Endodermal cell (in vitro differentiated cells): ENCODE data around the gene TUBGCP2. TPM values are rescaled to one million over a fixed set of nuclear protein-coding genes. Genes with fewer than 3 reads are reported as not detected.

Experiments
- DNase-seq: peaks from one replicate; pipeline ENCODE4 v3.0.0-alpha.2; 2017
- H3K27ac ChIP-seq: 2 replicates; pipeline ENCODE4 v1.5.1; 2013; ENCODE audit warnings: mild to moderate bottlenecking, low read depth, low read length, moderate library complexity
- H3K27me3 ChIP-seq: 2 replicates; pipeline ENCODE4 v1.6.1; 2013; ENCODE audit warnings: mild to moderate bottlenecking, low read length, moderate library complexity; ENCODE audit not compliant: insufficient read depth, control insufficient read depth, poor library complexity, severe bottlenecking
- H3K36me3 ChIP-seq: 2 replicates; pipeline ENCODE4 v1.7.0; 2013; ENCODE audit warnings: mild to moderate bottlenecking, low read length, moderate library complexity; ENCODE audit not compliant: control insufficient read depth, insufficient read depth
- H3K4me1 ChIP-seq: one replicate; pipeline ENCODE4 v1.7.0; 2013; ENCODE audit warnings: low read length; ENCODE audit not compliant: control insufficient read depth, insufficient read depth
- H3K4me3 ChIP-seq: 2 replicates; pipeline ENCODE4 v1.5.1; 2013; ENCODE audit warnings: mild to moderate bottlenecking, low read length, moderate library complexity
- H3K9ac ChIP-seq: 2 replicates; pipeline ENCODE4 v1.6.1; 2013; ENCODE audit warnings: mild to moderate bottlenecking, low read length, moderate library complexity; ENCODE audit not compliant: poor library complexity, severe bottlenecking; ENCODE audit errors: extremely low read depth
- H3K9me3 ChIP-seq: 2 replicates; pipeline ENCODE4 v1.6.1; 2013; ENCODE audit warnings: mild to moderate bottlenecking, low read length, moderate library complexity; ENCODE audit not compliant: control insufficient read depth
- H3K27ac Mint-ChIP-seq: 2 replicates; pipeline ENCODE4 v1.8.0; 2020; ENCODE audit warnings: mixed read lengths
- H3K27me3 Mint-ChIP-seq: 2 replicates; pipeline ENCODE4 v1.8.0; 2021; ENCODE audit warnings: mild to moderate bottlenecking, mixed read lengths; ENCODE audit not compliant: insufficient read depth
- H3K36me3 Mint-ChIP-seq: 2 replicates; pipeline ENCODE4 v1.8.0; 2020; ENCODE audit warnings: low read depth, mixed read lengths
- H3K4me1 Mint-ChIP-seq: 2 replicates; pipeline ENCODE4 v1.8.0; 2020; ENCODE audit warnings: mixed read lengths
- H3K4me3 Mint-ChIP-seq: 2 replicates; pipeline ENCODE4 v1.8.0; 2020; ENCODE audit warnings: mild to moderate bottlenecking, moderate library complexity, mixed read lengths
- H3K9me3 Mint-ChIP-seq: 2 replicates; pipeline ENCODE4 v1.8.0; 2020; ENCODE audit warnings: mild to moderate bottlenecking, mixed read lengths
- CTCF ChIP-seq: fragments of 200-600 bp; sonication (generic); conservative IDR thresholded peaks from 2 replicates; pipeline ENCODE4 v1.5.0; 2021; ENCODE audit warnings: antibody characterized with exemption, mild to moderate bottlenecking
- WGBS, 2 experiments: methylation state at CpG; one replicate each; pipeline versions ENCODE4 v1.1.5 to v1.1.7; 2013; ENCODE audit warnings: missing lambda C conversion rate in 2 of 2, mixed read lengths in 1 of 2; ENCODE audit not compliant: insufficient coverage in 1 of 2, insufficient read length in 1 of 2; 5-methylcytosine and 5-hydroxymethylcytosine counted together
- total RNA-seq, 2 donors: library from RNA; stranded (reverse); fragmentation: NEBNext Ultra II Directional in 1 of 2; extraction: Animal tissue kit (Norgen Biotek cat#: 25700) in 1 of 2; gene quantifications; 2 replicates in 1 of 2; 3 replicates in 1 of 2; pipeline ENCODE4 v1.2.1, GENCODE V29; 2021

The TUBGCP2 gene
- total RNA-seq, 2 donors from 2014 or later = 52.8 to 63.0 TPM

- Histone ChIP-seq H3K4me3 (no peak overlapping the region), H3K9me3 (no peaks in the 10 kb centered on the region), H3K4me1 (peaks cover 8% of the 10 kb centered on the region), H3K9ac (no peak overlapping the region), H3K27me3 (no peaks in the 10 kb centered on the region), H3K36me3 (peaks cover 14% of the 10 kb centered on the region), H3K27ac (no peak overlapping the region)
- Mint-ChIP-seq H3K4me1 (peaks cover 2% of the 10 kb centered on the region), H3K9me3 (no peaks in the 10 kb centered on the region), H3K36me3 (peaks cover 3% of the 10 kb centered on the region), H3K27ac (no peak overlapping the region), H3K4me3 (no peak overlapping the region), H3K27me3 (no peaks in the 10 kb centered on the region)
- no peak for DNase-seq
- TF ChIP-seq CTCF = no peak
- WGBS, 2 experiments = 91 to 96% methylated on average over 12 to 14 of the region's 14 CpGs
Observed at GRCh38 chr10:133354672-133355240, 46.1 kb upstream of the TUBGCP2 start.

- Mint-ChIP-seq H3K36me3 (peaks cover 3% of the 10 kb centered on the region), H3K27me3 (peaks cover 1% of the 10 kb centered on the region), H3K9me3 (no peaks in the 10 kb centered on the region), H3K4me3 (no peak overlapping the region), H3K27ac (no peak overlapping the region), H3K4me1 (peaks cover 5% of the 10 kb centered on the region)
- DNase-seq = no peak
- peaks cover 14% of the 10 kb centered on the region for H3K36me3 ChIP-seq
- no peak for TF ChIP-seq CTCF
- H3K4me1 ChIP-seq = peaks cover 8% of the 10 kb centered on the region
- H3K27ac ChIP-seq = no peak overlapping the region
- H3K4me3 ChIP-seq = no peak overlapping the region
- 88 to 94% methylated on average over 10 to 16 of the region's 16 CpGs for WGBS, 2 experiments
- no peaks in the 10 kb centered on the region for H3K9me3 ChIP-seq
- no peaks in the 10 kb centered on the region for H3K27me3 ChIP-seq
- no peak overlapping the region for H3K9ac ChIP-seq
Observed at GRCh38 chr10:133353988-133354605, 45.4 kb upstream of the TUBGCP2 start.

GRCh38 chr10:133353202-133353959, 44.7 kb upstream of the TUBGCP2 start:
- Histone ChIP-seq H3K27me3 (no peaks in the 10 kb centered on the region), H3K4me1 (peaks cover 8% of the 10 kb centered on the region), H3K36me3 (peaks cover 14% of the 10 kb centered on the region), H3K9ac (no peak overlapping the region), H3K9me3 (no peaks in the 10 kb centered on the region), H3K4me3 (no peak overlapping the region), H3K27ac (no peak overlapping the region)
- peaks cover 7% of the 10 kb centered on the region for H3K4me1 Mint-ChIP-seq
- peak; percentile 23 for TF ChIP-seq CTCF
- H3K4me3 Mint-ChIP-seq = no peak overlapping the region
- DNase-seq = peak; percentile 61
- WGBS, 2 experiments = 88 to 92% methylated on average over 11 to 16 of the region's 16 CpGs
- H3K27me3 Mint-ChIP-seq = peaks cover 2% of the 10 kb centered on the region
- H3K9me3 Mint-ChIP-seq = no peaks in the 10 kb centered on the region
- peaks cover 3% of the 10 kb centered on the region for H3K36me3 Mint-ChIP-seq
- H3K27ac Mint-ChIP-seq = no peak overlapping the region
